ENCODE data around the gene NUDT10.
A peak's percentile ranks its signal among the peaks of the same experiment; 100 is the strongest.
"Not testable (repeated sequence)": the region's sequence is repeated elsewhere in the genome, so short reads cannot be mapped to it uniquely, and the experiment has no call there.

NUDT10 gene

DNA sequence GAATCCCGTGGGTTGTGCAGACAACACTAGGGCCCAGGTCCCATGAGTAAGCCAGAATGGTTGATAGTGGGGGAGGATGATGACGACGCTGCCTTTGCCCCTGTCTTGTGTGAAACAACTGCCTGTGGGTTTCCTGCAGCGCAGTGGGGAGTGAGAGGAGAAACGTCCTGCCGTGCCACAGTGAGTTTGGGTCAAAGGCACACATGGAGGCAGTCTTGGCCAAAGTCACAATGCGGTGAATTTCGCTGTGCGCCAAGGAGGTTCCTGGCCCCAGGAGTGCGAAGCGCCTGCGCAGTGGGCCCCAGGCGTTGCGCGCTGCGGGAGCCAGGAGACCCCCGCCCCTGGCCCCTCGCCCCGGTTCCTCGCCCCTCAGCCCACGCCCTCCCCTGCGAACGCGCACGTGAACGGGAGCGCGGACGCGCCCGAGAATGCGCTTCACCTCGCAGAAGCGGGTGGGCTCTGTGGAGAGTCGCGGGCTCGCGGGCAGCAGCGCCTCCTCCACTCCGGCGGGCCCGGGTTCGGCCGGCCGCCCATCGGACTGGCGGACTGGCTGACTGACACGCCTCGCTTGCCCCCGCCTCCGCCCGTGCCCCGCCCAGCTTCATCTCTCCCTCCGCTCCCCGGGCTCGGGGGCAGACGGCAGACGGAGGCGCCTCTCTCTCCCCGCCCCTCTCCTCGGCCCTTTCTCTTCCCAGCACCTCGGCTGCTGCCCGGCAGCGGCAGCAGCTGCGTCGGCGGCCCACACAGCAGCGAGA is at the start of gene NUDT10:
NUDT10 (plus strand) TSS at position 635 of the 755 bp plus-strand sequence. CDS start 144 bp downstream, outside the sequence.
- no peak for TF ChIP-seq CTCF (IDR thresholded peaks at IDR 0.05)
- DNase-seq (ENCODE audit: low spot score): peak; percentile 71
- Histone ChIP-seq H3K27ac (peak within 1 kb of the TSS in 1 of 2 donors; percentile 32), H3K4me3 (peak within 1 kb of the TSS; percentile 74)

- Histone ChIP-seq H3K27ac (no peak overlapping the region), H3K4me3 (no peak overlapping the region)
- no peak for DNase-seq (ENCODE audit: low spot score)
- TF ChIP-seq CTCF (IDR thresholded peaks at IDR 0.05): no peak
Measured at GRCh38 chrX:51292421-51292820, 40.2 kb upstream of the NUDT10 start.

GRCh38 chrX:51296138-51296537 is 36.5 kb upstream of the NUDT10 start:
- TF ChIP-seq CTCF (IDR thresholded peaks at IDR 0.05): no peak
- DNase-seq (ENCODE audit: low spot score): no peak
- Histone ChIP-seq H3K27ac (no peak overlapping the region), H3K4me3 (no peak overlapping the region)

- no peak for TF ChIP-seq CTCF (IDR thresholded peaks at IDR 0.05)
- Histone ChIP-seq H3K4me3 (no peak overlapping the region), H3K27ac (no peak overlapping the region)
- no peak for DNase-seq (ENCODE audit: low spot score)
Measured at GRCh38 chrX:51316271-51316670, 16.4 kb upstream of the NUDT10 start.

DNA sequence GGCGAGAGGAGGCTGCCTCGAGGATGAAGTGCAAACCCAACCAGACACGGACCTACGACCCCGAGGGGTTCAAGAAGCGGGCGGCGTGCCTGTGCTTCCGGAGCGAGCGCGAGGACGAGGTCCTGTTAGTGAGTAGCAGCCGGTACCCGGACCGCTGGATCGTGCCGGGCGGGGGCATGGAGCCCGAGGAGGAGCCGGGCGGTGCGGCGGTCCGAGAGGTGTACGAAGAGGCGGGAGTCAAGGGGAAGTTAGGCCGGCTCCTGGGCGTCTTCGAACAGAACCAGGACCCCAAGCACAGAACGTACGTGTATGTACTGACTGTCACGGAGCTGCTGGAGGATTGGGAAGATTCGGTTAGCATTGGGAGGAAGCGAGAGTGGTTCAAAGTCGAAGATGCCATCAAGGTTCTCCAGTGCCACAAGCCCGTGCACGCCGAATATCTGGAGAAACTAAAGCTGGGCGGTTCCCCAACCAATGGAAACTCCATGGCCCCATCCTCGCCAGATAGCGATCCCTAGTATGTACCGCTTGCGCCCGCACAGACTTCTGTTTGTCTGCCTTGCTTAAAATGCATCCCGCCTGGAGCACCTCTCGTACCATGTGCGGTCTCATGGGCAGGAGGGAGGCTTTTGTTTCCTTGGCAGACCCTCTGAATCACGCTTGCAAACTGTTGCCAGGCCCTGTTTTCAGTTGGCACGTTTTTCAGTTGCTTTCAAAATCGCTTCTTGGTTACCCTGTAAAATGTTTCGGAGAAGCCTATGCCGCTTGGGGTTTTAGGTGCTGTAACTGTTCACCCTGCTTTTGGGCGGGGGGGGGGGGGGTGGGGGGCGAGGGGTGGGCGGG is 542 bp downstream of the NUDT10 start:
- not testable (repeated sequence) for DNase-seq (ENCODE audit: low spot score); H3K27ac ChIP-seq

GRCh38 chrX:51334276-51334675 is 1.7 kb downstream of the NUDT10 start:
- H3K4me3 ChIP-seq: no peak overlapping the region
- TF ChIP-seq CTCF (IDR thresholded peaks at IDR 0.05): no peak
- DNase-seq (ENCODE audit: low spot score): no peak

More for the DNA sequence above, 542 bp downstream of the NUDT10 start:
- peak overlapping the region; percentile 74 for H3K4me3 ChIP-seq

DNA sequence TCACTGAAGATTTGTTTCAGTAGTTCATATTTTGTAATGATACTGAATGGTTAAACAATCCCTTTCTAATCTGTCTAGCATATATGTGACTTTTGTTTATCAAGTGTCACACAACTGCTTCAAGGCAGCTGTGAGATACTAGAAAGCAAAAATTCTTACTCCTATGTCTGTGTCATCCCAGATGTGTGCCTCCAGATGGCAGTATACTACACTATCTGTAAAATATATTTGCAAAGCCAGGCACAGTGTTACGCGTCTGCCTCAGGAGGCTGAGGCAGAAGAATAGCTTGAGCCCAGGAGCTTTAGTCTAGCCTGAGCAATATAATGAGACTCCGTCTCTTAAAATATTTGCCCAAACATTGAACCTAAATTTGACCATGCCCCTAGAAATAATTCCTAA is 4.0 kb downstream of the NUDT10 start:
- H3K4me3 ChIP-seq: no peak overlapping the region
- TF ChIP-seq CTCF (IDR thresholded peaks at IDR 0.05): no peak
- no peak overlapping the region for H3K27ac ChIP-seq
- no peak for DNase-seq (ENCODE audit: low spot score)

More at GRCh38 chrX:51334276-51334675, 1.7 kb downstream of the NUDT10 start:
- no peak overlapping the region for H3K27ac ChIP-seq
